ENCODE measurements around the gene FIBP. TPM values are rescaled to one million over a fixed set of nuclear protein-coding genes. Genes with fewer than 3 reads are reported as not detected.

FIBP gene
- total RNA-seq, 1 donor from 2014 or later: 42.2 TPM

GRCh38 chr11:65862941-65863888, 25.1 kb downstream of the FIBP start:
- intact Hi-C loops (cut with micrococcal nuclease): no loop called here
- peaks cover 63% of the 10 kb centered on the region for H3K4me1 ChIP-seq

DNA sequence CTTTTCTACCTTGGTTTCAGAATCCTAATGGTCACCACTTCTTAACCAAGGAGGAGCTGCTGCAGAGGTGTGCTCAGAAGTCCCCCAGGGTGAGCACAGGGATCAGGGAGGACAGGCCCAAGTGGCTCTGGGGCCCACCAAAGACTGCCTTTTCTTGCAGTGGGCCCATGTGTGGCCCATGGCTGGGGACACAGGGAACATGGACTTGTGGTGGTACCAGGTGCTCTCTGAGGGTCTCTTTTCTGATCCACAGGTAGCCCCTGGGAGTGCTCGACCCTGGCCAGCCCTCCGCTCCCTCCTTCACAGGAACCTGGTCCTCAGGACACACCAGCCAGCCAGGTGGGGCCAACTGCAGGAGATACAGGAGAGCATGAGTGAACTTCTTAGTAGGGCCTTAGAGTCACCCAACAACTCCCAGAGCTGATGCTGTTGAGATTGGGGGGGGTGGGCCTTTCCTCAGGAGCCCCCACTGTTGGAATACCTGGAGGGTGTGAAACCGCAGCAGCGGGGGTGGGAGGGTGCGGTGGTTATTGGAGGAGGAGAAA, 26.0 kb downstream of the FIBP start:
- Histone ChIP-seq H3K9me3 (replicated peaks) (no peaks in the 10 kb centered on the region), H3K27ac (replicated peaks) (peak overlapping the region; percentile 97), H3K27me3 (ENCODE audit: low read depth) (no peaks in the 10 kb centered on the region), H3K4me1 (peaks cover 62% of the 10 kb centered on the region), H3K4me3 (peak overlapping the region; percentile 80), H3K36me3 (peaks cover 60% of the 10 kb centered on the region)
- TF ChIP-seq, protein P1, sequence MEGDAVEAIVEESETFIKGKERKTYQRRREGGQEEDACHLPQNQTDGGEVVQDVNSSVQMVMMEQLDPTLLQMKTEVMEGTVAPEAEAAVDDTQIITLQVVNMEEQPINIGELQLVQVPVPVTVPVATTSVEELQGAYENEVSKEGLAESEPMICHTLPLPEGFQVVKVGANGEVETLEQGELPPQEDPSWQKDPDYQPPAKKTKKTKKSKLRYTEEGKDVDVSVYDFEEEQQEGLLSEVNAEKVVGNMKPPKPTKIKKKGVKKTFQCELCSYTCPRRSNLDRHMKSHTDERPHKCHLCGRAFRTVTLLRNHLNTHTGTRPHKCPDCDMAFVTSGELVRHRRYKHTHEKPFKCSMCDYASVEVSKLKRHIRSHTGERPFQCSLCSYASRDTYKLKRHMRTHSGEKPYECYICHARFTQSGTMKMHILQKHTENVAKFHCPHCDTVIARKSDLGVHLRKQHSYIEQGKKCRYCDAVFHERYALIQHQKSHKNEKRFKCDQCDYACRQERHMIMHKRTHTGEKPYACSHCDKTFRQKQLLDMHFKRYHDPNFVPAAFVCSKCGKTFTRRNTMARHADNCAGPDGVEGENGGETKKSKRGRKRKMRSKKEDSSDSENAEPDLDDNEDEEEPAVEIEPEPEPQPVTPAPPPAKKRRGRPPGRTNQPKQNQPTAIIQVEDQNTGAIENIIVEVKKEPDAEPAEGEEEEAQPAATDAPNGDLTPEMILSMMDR (IDR thresholded peaks at IDR 0.05; ENCODE audit: borderline replicate concordance): no peak
- no peak for DNase-seq
- intact Hi-C loops (cut with micrococcal nuclease): no loop called here

More at GRCh38 chr11:65862941-65863888, 25.1 kb downstream of the FIBP start:
- TF ChIP-seq, protein P1 (IDR thresholded peaks at IDR 0.05; ENCODE audit: borderline replicate concordance): no peak
- H3K27me3 ChIP-seq (ENCODE audit: low read depth): no peaks in the 10 kb centered on the region
- no peak overlapping the region for H3K4me3 ChIP-seq
- no peak overlapping the region for H3K27ac ChIP-seq (replicated peaks)
- peaks cover 69% of the 10 kb centered on the region for H3K36me3 ChIP-seq
- H3K9me3 ChIP-seq (replicated peaks): no peaks in the 10 kb centered on the region
- DNase-seq: no peak

- Histone ChIP-seq H3K36me3 (peaks cover 54% of the 10 kb centered on the region), H3K27me3 (ENCODE audit: low read depth) (no peaks in the 10 kb centered on the region), H3K4me1 (peaks cover 67% of the 10 kb centered on the region), H3K9me3 (replicated peaks) (no peaks in the 10 kb centered on the region), H3K4me3 (peak overlapping the region; percentile 80), H3K27ac (replicated peaks) (peak overlapping the region; percentile 97)
- no peak for DNase-seq
- TF ChIP-seq, protein P1 (IDR thresholded peaks at IDR 0.05; ENCODE audit: borderline replicate concordance): no peak
- intact Hi-C loops (cut with micrococcal nuclease): no loop called here
These were observed 26.6 kb downstream of the FIBP start for GRCh38 chr11:65861533-65862183.

DNA sequence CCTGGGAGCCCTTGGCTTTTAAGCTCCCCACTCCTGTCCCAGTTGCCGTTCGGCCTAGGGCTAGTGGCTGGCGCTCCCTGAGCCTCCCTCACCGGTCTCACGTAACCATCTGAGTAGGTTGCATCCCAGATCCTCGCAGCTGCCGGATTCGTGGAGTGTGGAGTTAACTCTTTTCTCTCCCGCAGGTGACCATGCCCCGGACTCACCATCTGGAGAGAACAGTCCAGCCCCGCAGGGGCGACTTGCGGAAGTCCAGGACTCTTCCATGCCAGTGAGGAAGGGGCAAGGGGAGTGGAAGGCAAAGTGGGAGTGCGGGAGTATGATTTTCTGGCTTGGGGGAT, 27.1 kb downstream of the FIBP start:
- no peaks in the 10 kb centered on the region for H3K27me3 ChIP-seq (ENCODE audit: low read depth)
- TF ChIP-seq, protein P1 (IDR thresholded peaks at IDR 0.05; ENCODE audit: borderline replicate concordance): no peak
- H3K36me3 ChIP-seq: peaks cover 51% of the 10 kb centered on the region
- H3K4me3 ChIP-seq: peak overlapping the region; percentile 80
- H3K4me1 ChIP-seq: peaks cover 72% of the 10 kb centered on the region
- intact Hi-C loops (cut with micrococcal nuclease): no loop called here
- H3K27ac ChIP-seq (replicated peaks): peak overlapping the region; percentile 97
- DNase-seq: no peak
- no peaks in the 10 kb centered on the region for H3K9me3 ChIP-seq (replicated peaks)

DNA sequence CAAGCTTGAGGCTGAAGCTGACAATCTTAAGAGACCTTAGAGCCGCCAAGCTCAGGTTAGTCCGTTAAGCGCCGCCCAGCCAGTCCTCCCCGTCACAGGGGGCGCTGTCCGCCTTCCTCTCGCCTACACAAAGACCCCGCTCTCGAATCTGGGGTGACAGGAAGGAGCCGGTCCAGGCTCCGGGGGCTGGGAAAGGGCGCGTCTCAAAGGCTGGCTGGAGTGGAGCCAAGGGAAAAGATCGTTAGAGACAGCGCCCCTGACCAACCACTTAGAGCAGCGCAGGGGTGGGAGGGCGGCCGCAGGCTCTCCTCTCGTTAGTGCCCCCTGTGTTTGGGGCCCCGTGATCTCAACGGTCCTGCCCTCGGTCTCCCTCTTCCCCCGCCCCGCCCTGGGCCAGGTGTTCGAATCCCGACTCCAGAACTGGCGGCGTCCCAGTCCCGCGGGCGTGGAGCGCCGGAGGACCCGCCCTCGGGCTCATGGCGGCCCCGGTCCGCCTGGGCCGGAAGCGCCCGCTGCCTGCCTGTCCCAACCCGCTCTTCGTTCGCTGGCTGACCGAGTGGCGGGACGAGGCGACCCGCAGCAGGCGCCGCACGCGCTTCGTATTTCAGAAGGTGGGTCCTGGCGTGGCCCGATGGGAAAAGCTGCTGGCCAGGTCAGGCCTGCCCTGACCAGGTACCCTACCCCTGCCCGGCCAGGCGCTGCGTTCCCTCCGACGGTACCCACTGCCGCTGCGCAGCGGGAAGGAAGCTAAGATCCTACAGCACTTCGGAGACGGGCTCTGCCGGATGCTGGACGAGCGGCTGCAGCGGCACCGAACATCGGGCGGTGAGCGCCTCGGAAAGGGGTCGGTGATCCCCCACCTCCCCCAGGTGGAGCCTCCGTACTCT, 27.8 kb downstream of the FIBP start, which contains the start of gene MUS81:
TSS of gene MUS81 (plus strand) at position 156 of the 887 bp plus-strand sequence. CDS start at position 477, 321 bp downstream.
- intact Hi-C loops (cut with micrococcal nuclease): no loop called here

More for the DNA sequence above, 27.8 kb downstream of the FIBP start, which contains the start of gene MUS81:
- H3K4me3 ChIP-seq: peak within 1 kb of the TSS; percentile 80
- peaks cover 78% of the 10 kb centered on the region for H3K4me1 ChIP-seq
- TF ChIP-seq, protein P1 (IDR thresholded peaks at IDR 0.05; ENCODE audit: borderline replicate concordance): peak; percentile 86
- peak; percentile 97 for DNase-seq
- no peaks in the 10 kb centered on the region for H3K27me3 ChIP-seq (ENCODE audit: low read depth)
- H3K27ac ChIP-seq (replicated peaks): peak within 1 kb of the TSS; percentile 97
- no peaks in the 10 kb centered on the region for H3K9me3 ChIP-seq (replicated peaks)
- H3K36me3 ChIP-seq: peaks cover 51% of the 10 kb centered on the region

All from left ventricle myocardium inferior (tissue), 1 donor.